HG03097 (cell line): ENCODE measurements around the gene LDLRAD3.
"Not testable (repeated sequence)": the region's sequence is repeated elsewhere in the genome, so short reads cannot be mapped to it uniquely, and the experiment has no call there.

Source experiments
- ATAC-seq: cut with Tn5 transposase; IDR thresholded peaks from one replicate; pipeline ENCODE4 v1.9.1; 2021; ENCODE audit not compliant: unreplicated experiment, low FRiP score

Gene LDLRAD3

GRCh38 chr11:35986947-35987346 is 43.1 kb downstream of the LDLRAD3 start:
- ATAC-seq, result no peak

- ATAC-seq, result no peak
These were observed 46.3 kb downstream of the LDLRAD3 start for GRCh38 chr11:35990170-35990569.

GRCh38 chr11:35990816-35991215 is 47.0 kb downstream of the LDLRAD3 start:
- ATAC-seq, result no peak

- ATAC-seq, result no peak
These were observed 48.7 kb downstream of the LDLRAD3 start for GRCh38 chr11:35992548-35992947.

- ATAC-seq, result no peak
These were observed 50.6 kb downstream of the LDLRAD3 start for GRCh38 chr11:35994421-35994820.

GRCh38 chr11:35995681-35996271 is 51.9 kb downstream of the LDLRAD3 start:
- ATAC-seq, result no peak

- no peak for ATAC-seq
These were observed 54.1 kb downstream of the LDLRAD3 start for GRCh38 chr11:35997902-35998520.

- ATAC-seq, result no peak
These were observed 54.8 kb downstream of the LDLRAD3 start for GRCh38 chr11:35998634-35999033.

GRCh38 chr11:36000616-36001190 is 56.8 kb downstream of the LDLRAD3 start:
- no peak for ATAC-seq

- no peak for ATAC-seq
These were observed 58.3 kb downstream of the LDLRAD3 start for GRCh38 chr11:36002196-36002595.

- ATAC-seq, result no peak
These were observed 58.9 kb downstream of the LDLRAD3 start for GRCh38 chr11:36002796-36003195.

GRCh38 chr11:36006556-36006955 is 62.7 kb downstream of the LDLRAD3 start:
- ATAC-seq, result no peak

GRCh38 chr11:36007127-36007655 is 63.3 kb downstream of the LDLRAD3 start:
- no peak for ATAC-seq

GRCh38 chr11:36008584-36008983 is 64.7 kb downstream of the LDLRAD3 start:
- ATAC-seq, result no peak

GRCh38 chr11:36009473-36009872 is 65.6 kb downstream of the LDLRAD3 start:
- no peak for ATAC-seq

- no peak for ATAC-seq
These were observed 66.3 kb downstream of the LDLRAD3 start for GRCh38 chr11:36010010-36010740.

GRCh38 chr11:36011574-36011973 is 67.7 kb downstream of the LDLRAD3 start:
- ATAC-seq, result no peak

- no peak for ATAC-seq
These were observed 68.6 kb downstream of the LDLRAD3 start for GRCh38 chr11:36012455-36012854.

GRCh38 chr11:36012979-36013378 is 69.1 kb downstream of the LDLRAD3 start:
- no peak for ATAC-seq

- not testable (repeated sequence) for ATAC-seq
These were observed 69.6 kb downstream of the LDLRAD3 start for GRCh38 chr11:36013446-36013845.
